ENCODE measurements around the gene TLE4.
A peak's percentile ranks its signal among the peaks of the same experiment; 100 is the strongest.

The TLE4 gene

GRCh38 chr9:79619930-79620329 is 48.2 kb downstream of the TLE4 start:
- TF ChIP-seq CTCF (IDR thresholded peaks at IDR 0.05) = no peak
- Mint-ChIP-seq H3K4me3 (no peak overlapping the region), H3K4me1 (peaks cover 76% of the 10 kb centered on the region), H3K9me3 (peaks cover 4% of the 10 kb centered on the region), H3K27me3 (ENCODE audit: low read depth, poor library complexity) (no peaks in the 10 kb centered on the region), H3K27ac (no peak overlapping the region), H3K36me3 (ENCODE audit: low read depth) (peaks cover 54% of the 10 kb centered on the region)
- no peak for DNase-seq

- TF ChIP-seq CTCF (IDR thresholded peaks at IDR 0.05) = no peak
- Mint-ChIP-seq H3K27ac (no peak overlapping the region), H3K27me3 (ENCODE audit: low read depth, poor library complexity) (no peaks in the 10 kb centered on the region), H3K4me1 (peaks cover 62% of the 10 kb centered on the region), H3K36me3 (ENCODE audit: low read depth) (peaks cover 54% of the 10 kb centered on the region), H3K9me3 (peaks cover 4% of the 10 kb centered on the region), H3K4me3 (no peak overlapping the region)
- no peak for DNase-seq
Observed at GRCh38 chr9:79621916-79622575, 50.3 kb downstream of the TLE4 start.

- TF ChIP-seq CTCF (IDR thresholded peaks at IDR 0.05) = no peak
- Mint-ChIP-seq H3K9me3 (peaks cover 4% of the 10 kb centered on the region), H3K27ac (peak overlapping the region; percentile 87), H3K27me3 (ENCODE audit: low read depth, poor library complexity) (no peaks in the 10 kb centered on the region), H3K4me3 (no peak overlapping the region), H3K4me1 (peaks cover 72% of the 10 kb centered on the region), H3K36me3 (ENCODE audit: low read depth) (peaks cover 61% of the 10 kb centered on the region)
- no peak for DNase-seq
Observed at GRCh38 chr9:79623799-79624721, 52.3 kb downstream of the TLE4 start.

- Mint-ChIP-seq H3K27ac (no peak overlapping the region), H3K36me3 (ENCODE audit: low read depth) (peaks cover 49% of the 10 kb centered on the region), H3K9me3 (peaks cover under 1% of the 10 kb centered on the region), H3K4me1 (peaks cover 70% of the 10 kb centered on the region), H3K4me3 (no peak overlapping the region), H3K27me3 (ENCODE audit: low read depth, poor library complexity) (no peaks in the 10 kb centered on the region)
- TF ChIP-seq CTCF (IDR thresholded peaks at IDR 0.05) = no peak
- no peak for DNase-seq
Observed at GRCh38 chr9:79629721-79630120, 58.0 kb downstream of the TLE4 start.

GRCh38 chr9:79630521-79631403 is 59.0 kb downstream of the TLE4 start:
- Mint-ChIP-seq H3K4me3 (no peak overlapping the region), H3K27me3 (ENCODE audit: low read depth, poor library complexity) (no peaks in the 10 kb centered on the region), H3K27ac (no peak overlapping the region), H3K36me3 (ENCODE audit: low read depth) (peaks cover 54% of the 10 kb centered on the region), H3K4me1 (peaks cover 69% of the 10 kb centered on the region), H3K9me3 (no peaks in the 10 kb centered on the region)
- no peak for DNase-seq
- no peak for TF ChIP-seq CTCF (IDR thresholded peaks at IDR 0.05)

All from nephron progenitor cell (in vitro differentiated cells).